Uterus (tissue), 4 donors: ENCODE results near the gene EGFLAM. TPM values are rescaled to one million over a fixed set of nuclear protein-coding genes. Genes with fewer than 3 reads are reported as not detected.
A peak's percentile ranks its signal among the peaks of the same experiment; 100 is the strongest.

ENCODE experiments used
- DNase-seq, 2 donors: peaks; one replicate each; pipeline ENCODE4 v3.0.0-alpha.2; 2019 to 2020
- H3K27ac ChIP-seq, 2 donors: fragments of 200-600 bp; sonication (generic); 1 replicate in 1 of 2; 2 replicates in 1 of 2; pipeline ENCODE4 v1.5.1; 2016 to 2018
- H3K27me3 ChIP-seq, 2 donors: fragments of 200-600 bp; sonication (generic); one replicate each; pipeline ENCODE4 v1.5.1; 2018 to 2019; ENCODE audit warnings: control low read depth in 1 of 2
- H3K36me3 ChIP-seq, 2 donors: fragments of 200-600 bp; sonication (generic); one replicate each; pipeline ENCODE4 v1.5.1; 2019; ENCODE audit warnings: control low read depth in 1 of 2
- H3K4me1 ChIP-seq, 2 donors: fragments of 200-600 bp; sonication (generic); one replicate each; pipeline ENCODE4 v1.5.1; 2018 to 2019; ENCODE audit warnings: control low read depth in 1 of 2
- H3K4me3 ChIP-seq, 2 donors: fragments of 200-600 bp; sonication (generic); 1 replicate in 1 of 2; 2 replicates in 1 of 2; pipeline ENCODE4 v1.5.1; 2018 to 2019; ENCODE audit warnings: mild to moderate bottlenecking in 1 of 2
- H3K9me3 ChIP-seq, 2 donors: fragments of 200-600 bp; sonication (generic); one replicate each; pipeline ENCODE4 v1.5.1; 2019; ENCODE audit warnings: control low read depth in 1 of 2
- POLR2A ChIP-seq, 2 donors: fragments of 450-650 bp; IDR thresholded peaks; one replicate each; pipeline ENCODE4 v1.6.1; 2016; ENCODE audit warnings: antibody characterized with exemption in 2 of 2, mild to moderate bottlenecking in 1 of 2, moderate library complexity in 1 of 2
- intact Hi-C: fragments of 100-400 bp; cut with DNase I; formaldehyde crosslinking; loops from one replicate; pipeline ENCODE4 v1.15.1; 2023; ENCODE audit warnings: low total_unique reads
- total RNA-seq, 4 donors: library from RNA; depleted of rRNA in 3 of 4; stranded (reverse); fragments of >200 nt in 3 of 4; gene quantifications; one replicate each; pipeline versions ENCODE4 v1.1.0 to v1.2.4, GENCODE V29; 2014 to 2023
- TF ChIP-seq, protein P1 (sequence below), 4 experiments: fragments of 200-600 bp in 2 of 4; fragments of 450-650 bp in 2 of 4; sonication (generic) in 2 of 4; IDR thresholded peaks; one replicate each; pipeline ENCODE4 v1.5.1; 2016 to 2019; ENCODE audit warnings: antibody characterized with exemption in 4 of 4, mild to moderate bottlenecking in 2 of 4, moderate library complexity in 1 of 4
- donor health status: DM: yes; HTN: yes; CAD: no.

Gene EGFLAM
- total RNA-seq, 4 donors from 2014 or later = 0.26 to 16.8 (median 3.6) TPM

GRCh38 chr5:38467353-38468040, 209.1 kb downstream of the EGFLAM start:
- Histone ChIP-seq H3K36me3 (no peaks in the 10 kb centered on the region), H3K4me1 (peaks cover 12 to 30% of the 10 kb centered on the region in 2 donors), H3K27me3 (no peaks in the 10 kb centered on the region), H3K27ac (peak overlapping the region; percentile 92 to 93), H3K9me3 (no peaks in the 10 kb centered on the region), H3K4me3 (peak overlapping the region in 1 of 2 donors; percentile 2)
- no peak for TF ChIP-seq POLR2A (IDR thresholded peaks at IDR 0.05)
- TF ChIP-seq, protein P1, sequence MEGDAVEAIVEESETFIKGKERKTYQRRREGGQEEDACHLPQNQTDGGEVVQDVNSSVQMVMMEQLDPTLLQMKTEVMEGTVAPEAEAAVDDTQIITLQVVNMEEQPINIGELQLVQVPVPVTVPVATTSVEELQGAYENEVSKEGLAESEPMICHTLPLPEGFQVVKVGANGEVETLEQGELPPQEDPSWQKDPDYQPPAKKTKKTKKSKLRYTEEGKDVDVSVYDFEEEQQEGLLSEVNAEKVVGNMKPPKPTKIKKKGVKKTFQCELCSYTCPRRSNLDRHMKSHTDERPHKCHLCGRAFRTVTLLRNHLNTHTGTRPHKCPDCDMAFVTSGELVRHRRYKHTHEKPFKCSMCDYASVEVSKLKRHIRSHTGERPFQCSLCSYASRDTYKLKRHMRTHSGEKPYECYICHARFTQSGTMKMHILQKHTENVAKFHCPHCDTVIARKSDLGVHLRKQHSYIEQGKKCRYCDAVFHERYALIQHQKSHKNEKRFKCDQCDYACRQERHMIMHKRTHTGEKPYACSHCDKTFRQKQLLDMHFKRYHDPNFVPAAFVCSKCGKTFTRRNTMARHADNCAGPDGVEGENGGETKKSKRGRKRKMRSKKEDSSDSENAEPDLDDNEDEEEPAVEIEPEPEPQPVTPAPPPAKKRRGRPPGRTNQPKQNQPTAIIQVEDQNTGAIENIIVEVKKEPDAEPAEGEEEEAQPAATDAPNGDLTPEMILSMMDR (IDR thresholded peaks at IDR 0.05) = no peak
- intact Hi-C loops = no loop called here
- DNase-seq = peak; percentile 81 to 82

DNA sequence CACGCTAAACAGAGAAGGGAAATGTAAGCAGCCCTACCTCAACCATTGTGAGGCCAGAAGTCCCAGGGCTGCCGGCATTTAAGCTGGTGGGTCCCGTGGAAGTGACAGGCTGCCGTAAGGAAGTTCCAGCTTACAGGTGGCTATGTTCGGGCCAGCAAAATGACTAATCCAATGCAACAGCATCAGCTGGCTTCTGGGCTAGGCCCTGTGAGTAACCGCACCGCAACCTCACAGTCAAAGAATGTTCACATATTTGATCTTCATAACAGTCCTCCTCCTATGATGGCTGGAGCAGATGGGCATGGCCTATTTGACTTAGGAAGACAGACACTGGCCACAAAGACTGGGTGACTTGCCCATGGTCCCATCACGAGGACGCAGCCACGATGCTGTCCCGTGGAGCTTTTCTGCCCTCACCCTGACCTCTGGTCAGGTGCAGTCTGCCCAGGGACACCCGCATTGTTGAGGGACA, 209.9 kb downstream of the EGFLAM start:
- DNase-seq = peak; percentile 57 to 82
- intact Hi-C loops = no loop called here
- no peak for TF ChIP-seq POLR2A (IDR thresholded peaks at IDR 0.05)
- TF ChIP-seq, protein P1 (IDR thresholded peaks at IDR 0.05) = no peak
- Histone ChIP-seq H3K27me3 (no peaks in the 10 kb centered on the region), H3K36me3 (no peaks in the 10 kb centered on the region), H3K9me3 (no peaks in the 10 kb centered on the region), H3K27ac (peak overlapping the region; percentile 92 to 93), H3K4me3 (peak overlapping the region in 1 of 2 donors; percentile 2), H3K4me1 (peaks cover 12 to 30% of the 10 kb centered on the region in 2 donors)

DNA sequence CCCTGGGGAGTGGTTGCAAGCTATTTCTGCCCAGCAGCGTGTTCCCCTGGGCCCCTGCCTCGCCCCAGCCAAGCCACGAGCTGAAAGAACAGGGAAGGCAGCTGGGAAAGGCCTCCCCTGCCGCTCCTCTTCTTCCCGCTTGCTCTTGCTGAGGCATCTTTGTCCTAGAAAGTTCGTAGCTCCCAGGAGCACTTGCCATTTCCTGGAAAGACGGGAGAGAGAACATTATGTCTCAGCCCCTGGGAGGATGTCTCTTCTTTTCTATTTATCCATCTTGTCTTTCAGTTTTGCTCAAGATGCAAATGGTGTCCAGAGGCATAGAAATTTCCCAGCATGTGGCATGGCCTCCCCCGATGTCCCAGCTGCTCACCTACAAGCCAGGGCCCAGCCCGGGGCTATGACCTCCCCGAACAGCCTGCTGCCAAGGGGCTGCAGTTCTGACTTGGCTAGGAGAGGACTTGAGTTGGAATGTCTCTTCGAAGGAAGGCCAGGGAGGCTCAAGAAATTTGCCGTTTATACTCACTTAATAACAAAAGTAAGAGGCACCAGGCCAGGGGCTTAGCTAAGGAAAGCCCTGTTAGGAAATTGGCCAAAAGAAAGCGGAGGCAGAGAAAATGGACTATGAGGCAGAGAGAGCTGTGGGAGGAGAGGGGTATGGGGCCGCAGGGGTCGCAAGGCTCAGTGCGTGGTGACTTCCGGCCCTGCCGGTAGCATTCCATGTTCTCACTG, 210.8 kb downstream of the EGFLAM start:
- peaks cover 12 to 23% of the 10 kb centered on the region in 2 donors for H3K4me1 ChIP-seq
- H3K27ac ChIP-seq = peak overlapping the region; percentile 92 to 93
- H3K27me3 ChIP-seq = no peaks in the 10 kb centered on the region
- TF ChIP-seq, protein P1 (IDR thresholded peaks at IDR 0.05) = no peak
- no peak for TF ChIP-seq POLR2A (IDR thresholded peaks at IDR 0.05)
- intact Hi-C loops = no loop called here
- DNase-seq = peak; percentile 54 to 69
- H3K4me3 ChIP-seq = no peak overlapping the region
- H3K9me3 ChIP-seq = no peaks in the 10 kb centered on the region
- H3K36me3 ChIP-seq = no peaks in the 10 kb centered on the region

- TF ChIP-seq, protein P1 (IDR thresholded peaks at IDR 0.05) = no peak
- no peak for TF ChIP-seq POLR2A (IDR thresholded peaks at IDR 0.05)
- no peak for DNase-seq
- Histone ChIP-seq H3K4me3 (no peak overlapping the region), H3K27ac (peak overlapping the region; percentile 92 to 93), H3K9me3 (no peaks in the 10 kb centered on the region), H3K36me3 (no peaks in the 10 kb centered on the region), H3K27me3 (no peaks in the 10 kb centered on the region), H3K4me1 (peaks cover 12 to 23% of the 10 kb centered on the region in 2 donors)
- intact Hi-C loops = loop anchor here (10.0 kb wide), 1 partner anchor 75 kb away; no protein-coding TSS in a partner anchor
These were observed 211.4 kb downstream of the EGFLAM start for GRCh38 chr5:38469707-38470267.
